Activated CD8-positive, alpha-beta T cell treated with anti-CD3 and anti-CD28 coated beads, Interleukin-2, amount 10 ng/mL, durations not matched to agents 7 days and 5 days (primary cell): Measurements from ENCODE around the gene DCUN1D4. TPM values are rescaled to one million over a fixed set of nuclear protein-coding genes. Genes with fewer than 3 reads are reported as not detected.
"Not testable (repeated sequence)": the region's sequence is repeated elsewhere in the genome, so short reads cannot be mapped to it uniquely, and the experiment has no call there.

Source experiments
- ATAC-seq: fragments of 150-1000 bp; cut with Tn5 transposase; one replicate; pipeline ENCODE4 v1.10.0; 2021; ENCODE audit warnings: moderate library complexity
- CTCF ChIA-PET: fragments of 350-600 bp; sonication (Branson Sonifier 250); formaldehyde crosslinking; loops from one replicate; lab custom pipeline; 2021; ENCODE audit warnings: antibody characterized with exemption; lab: Charles Lee
- POLR2A ChIA-PET: fragments of 350-600 bp; sonication (Branson Sonifier 250); formaldehyde crosslinking; loops from one replicate; lab custom pipeline; 2021; ENCODE audit warnings: antibody characterized with exemption; lab: Charles Lee
- DNase-seq: peaks from one replicate; pipeline ENCODE4 v3.0.0-alpha.2; 2020
- H3K27ac Mint-ChIP-seq: one replicate; pipeline ENCODE4 v1.8.0; 2021; ENCODE audit warnings: mild to moderate bottlenecking, mixed read lengths
- H3K27me3 Mint-ChIP-seq: one replicate; pipeline ENCODE4 v1.8.0; 2021; ENCODE audit warnings: low read depth, mixed read lengths
- H3K36me3 Mint-ChIP-seq: one replicate; pipeline ENCODE4 v1.8.0; 2021; ENCODE audit warnings: low read depth, mixed read lengths
- H3K4me1 Mint-ChIP-seq: one replicate; pipeline ENCODE4 v1.8.0; 2021; ENCODE audit warnings: low read depth, mixed read lengths
- H3K4me3 Mint-ChIP-seq: one replicate; pipeline ENCODE4 v1.8.0; 2021; ENCODE audit warnings: mild to moderate bottlenecking, mixed read lengths
- H3K9me3 Mint-ChIP-seq: one replicate; pipeline ENCODE4 v1.8.0; 2022; ENCODE audit warnings: mixed read lengths; ENCODE audit not compliant: insufficient read depth
- total RNA-seq, 2 experiments: library from RNA; stranded (reverse); gene quantifications; one replicate each; pipeline ENCODE4 v1.2.3, GENCODE V29; 2021

DCUN1D4 gene
- total RNA-seq, 2 experiments from 2014 or later: 31.9 to 34.9 TPM

- DNase-seq (no peak), ATAC-seq (no peak)
- CTCF ChIA-PET: no interaction called here
- H3K4me1 Mint-ChIP-seq: no peaks in the 10 kb centered on the region
- H3K36me3 Mint-ChIP-seq: peaks cover 46% of the 10 kb centered on the region
- no peak overlapping the region for H3K27ac Mint-ChIP-seq
- H3K4me3 Mint-ChIP-seq: no peak overlapping the region
- no peaks in the 10 kb centered on the region for H3K27me3 Mint-ChIP-seq
- POLR2A ChIA-PET: no interaction called here
- H3K9me3 Mint-ChIP-seq: peaks cover 7% of the 10 kb centered on the region
Measured at GRCh38 chr4:51878431-51878830, 35.5 kb downstream of the DCUN1D4 start.

- Mint-ChIP-seq H3K9me3 (peaks cover 7% of the 10 kb centered on the region), H3K27me3 (no peaks in the 10 kb centered on the region), H3K4me1 (peaks cover 6% of the 10 kb centered on the region), H3K4me3 (no peak overlapping the region), H3K36me3 (peaks cover 34% of the 10 kb centered on the region), H3K27ac (no peak overlapping the region)
- ATAC-seq (no peak), DNase-seq (no peak)
- POLR2A ChIA-PET: no interaction called here
- CTCF ChIA-PET: interaction anchor here (1.6 kb wide), 1 partner anchor 15 kb away, joined by 5 read pairs; no protein-coding TSS in a partner anchor
Measured at GRCh38 chr4:51880016-51880915, 37.3 kb downstream of the DCUN1D4 start.

- POLR2A ChIA-PET: no interaction called here
- no peak for ATAC-seq
Measured at GRCh38 chr4:51884055-51884454, 41.1 kb downstream of the DCUN1D4 start.

GRCh38 chr4:51884606-51885005 is 41.7 kb downstream of the DCUN1D4 start:
- ATAC-seq (no peak), DNase-seq (no peak)
- H3K36me3 Mint-ChIP-seq: peaks cover 20% of the 10 kb centered on the region
- no peaks in the 10 kb centered on the region for H3K27me3 Mint-ChIP-seq
- ChIA-PET POLR2A (no interaction called here), CTCF (interaction anchor here (1.9 kb wide), 1 partner anchor 22 kb away, joined by 6 read pairs; no protein-coding TSS in a partner anchor)
- H3K4me1 Mint-ChIP-seq: peaks cover 6% of the 10 kb centered on the region
- no peaks in the 10 kb centered on the region for H3K9me3 Mint-ChIP-seq
- H3K27ac Mint-ChIP-seq: no peak overlapping the region
- H3K4me3 Mint-ChIP-seq: no peak overlapping the region

More at GRCh38 chr4:51884055-51884454, 41.1 kb downstream of the DCUN1D4 start:
- Mint-ChIP-seq H3K27me3 (no peaks in the 10 kb centered on the region), H3K4me1 (peaks cover 6% of the 10 kb centered on the region), H3K4me3 (no peak overlapping the region), H3K36me3 (peaks cover 23% of the 10 kb centered on the region), H3K9me3 (no peaks in the 10 kb centered on the region), H3K27ac (no peak overlapping the region)
- CTCF ChIA-PET: no interaction called here
- no peak for DNase-seq

- no peak overlapping the region for H3K4me3 Mint-ChIP-seq
- no peaks in the 10 kb centered on the region for H3K9me3 Mint-ChIP-seq
- DNase-seq (peak; percentile 24), ATAC-seq (no peak)
- peaks cover 6% of the 10 kb centered on the region for H3K4me1 Mint-ChIP-seq
- H3K27ac Mint-ChIP-seq: no peak overlapping the region
- H3K36me3 Mint-ChIP-seq: peaks cover 23% of the 10 kb centered on the region
- ChIA-PET POLR2A (no interaction called here), CTCF (interaction anchor here (1.0 to 1.9 kb wide), 3 partner anchors 11 to 43 kb away, joined by 3 to 6 read pairs (median 4); partner anchors contain the start of gene DCUN1D4)
- H3K27me3 Mint-ChIP-seq: no peaks in the 10 kb centered on the region
Measured at GRCh38 chr4:51885363-51885762, 42.4 kb downstream of the DCUN1D4 start.

- peaks cover 11% of the 10 kb centered on the region for H3K4me1 Mint-ChIP-seq
- H3K9me3 Mint-ChIP-seq: no peaks in the 10 kb centered on the region
- DNase-seq (no peak), ATAC-seq (no peak)
- H3K27ac Mint-ChIP-seq: no peak overlapping the region
- ChIA-PET POLR2A (no interaction called here), CTCF (no interaction called here)
- peaks cover 25% of the 10 kb centered on the region for H3K36me3 Mint-ChIP-seq
- no peaks in the 10 kb centered on the region for H3K27me3 Mint-ChIP-seq
- H3K4me3 Mint-ChIP-seq: no peak overlapping the region
Measured at GRCh38 chr4:51890760-51891159, 47.8 kb downstream of the DCUN1D4 start.

GRCh38 chr4:51893402-51893801 is 50.4 kb downstream of the DCUN1D4 start:
- ATAC-seq, H3K9me3 Mint-ChIP-seq, DNase-seq, CTCF ChIA-PET, H3K4me3 Mint-ChIP-seq, H3K27me3 Mint-ChIP-seq, H3K27ac Mint-ChIP-seq, POLR2A ChIA-PET: not testable (repeated sequence)
- Mint-ChIP-seq H3K4me1 (peaks cover 23% of the 10 kb centered on the region), H3K36me3 (peaks cover 23% of the 10 kb centered on the region)

GRCh38 chr4:51894059-51894645 is 51.2 kb downstream of the DCUN1D4 start:
- POLR2A ChIA-PET: no interaction called here
- CTCF ChIA-PET: no interaction called here
- Mint-ChIP-seq H3K36me3 (peaks cover 24% of the 10 kb centered on the region), H3K27ac (no peak overlapping the region), H3K9me3 (no peaks in the 10 kb centered on the region), H3K4me1 (peaks cover 23% of the 10 kb centered on the region), H3K4me3 (no peak overlapping the region), H3K27me3 (no peaks in the 10 kb centered on the region)
- ATAC-seq (no peak), DNase-seq (no peak)

- ChIA-PET CTCF (interaction anchor here (0.6 to 2.9 kb wide), 11 partner anchors 8 to 131 kb away, joined by 3 to 16 read pairs (median 5); partner anchors contain the start of gene DCUN1D4), POLR2A (no interaction called here)
- Mint-ChIP-seq H3K4me3 (no peak overlapping the region), H3K27me3 (no peaks in the 10 kb centered on the region), H3K4me1 (peaks cover 23% of the 10 kb centered on the region), H3K36me3 (peaks cover 26% of the 10 kb centered on the region), H3K27ac (no peak overlapping the region), H3K9me3 (no peaks in the 10 kb centered on the region)
- ATAC-seq (no peak), DNase-seq (no peak)
Measured at GRCh38 chr4:51895158-51895557, 52.2 kb downstream of the DCUN1D4 start.

- Mint-ChIP-seq H3K9me3 (no peaks in the 10 kb centered on the region), H3K27ac (no peak overlapping the region), H3K27me3 (no peaks in the 10 kb centered on the region), H3K4me3 (no peak overlapping the region), H3K4me1 (peaks cover 23% of the 10 kb centered on the region), H3K36me3 (peaks cover 26% of the 10 kb centered on the region)
- ATAC-seq: peak; percentile 99
- POLR2A ChIA-PET: interaction anchor here (0.5 kb wide), 1 partner anchor 161 kb away, joined by 5 read pairs; no protein-coding TSS in a partner anchor
- CTCF ChIA-PET: interaction anchor here (0.6 to 2.9 kb wide), 20 partner anchors 8 to 141 kb away, joined by 3 to 16 read pairs (median 4); partner anchors contain the start of genes DCUN1D4 and LRRC66
- DNase-seq: peak; percentile 69
Measured at GRCh38 chr4:51895816-51896408, 53.0 kb downstream of the DCUN1D4 start.

GRCh38 chr4:51901363-51901762 is 58.4 kb downstream of the DCUN1D4 start:
- H3K4me1 Mint-ChIP-seq: peaks cover 10% of the 10 kb centered on the region
- H3K27me3 Mint-ChIP-seq: no peaks in the 10 kb centered on the region
- ChIA-PET POLR2A (no interaction called here), CTCF (no interaction called here)
- DNase-seq: no peak
- no peak for ATAC-seq
- no peak overlapping the region for H3K4me3 Mint-ChIP-seq
- H3K27ac Mint-ChIP-seq: no peak overlapping the region
- no peaks in the 10 kb centered on the region for H3K9me3 Mint-ChIP-seq
- H3K36me3 Mint-ChIP-seq: peaks cover 30% of the 10 kb centered on the region
